Uterus (tissue), 4 donors: Measurements from ENCODE around the gene TLE4. TPM values are rescaled to one million over a fixed set of nuclear protein-coding genes. Genes with fewer than 3 reads are reported as not detected.

Experiments used
- DNase-seq, 2 donors: peaks; one replicate each; pipeline ENCODE4 v3.0.0-alpha.2; 2019 to 2020
- H3K27ac ChIP-seq, 2 donors: fragments of 200-600 bp; sonication (generic); 1 replicate in 1 of 2; 2 replicates in 1 of 2; pipeline ENCODE4 v1.5.1; 2016 to 2018
- H3K27me3 ChIP-seq, 2 donors: fragments of 200-600 bp; sonication (generic); one replicate each; pipeline ENCODE4 v1.5.1; 2018 to 2019; ENCODE audit warnings: control low read depth in 1 of 2
- H3K36me3 ChIP-seq, 2 donors: fragments of 200-600 bp; sonication (generic); one replicate each; pipeline ENCODE4 v1.5.1; 2019; ENCODE audit warnings: control low read depth in 1 of 2
- H3K4me1 ChIP-seq, 2 donors: fragments of 200-600 bp; sonication (generic); one replicate each; pipeline ENCODE4 v1.5.1; 2018 to 2019; ENCODE audit warnings: control low read depth in 1 of 2
- H3K4me3 ChIP-seq, 2 donors: fragments of 200-600 bp; sonication (generic); 1 replicate in 1 of 2; 2 replicates in 1 of 2; pipeline ENCODE4 v1.5.1; 2018 to 2019; ENCODE audit warnings: mild to moderate bottlenecking in 1 of 2
- H3K9me3 ChIP-seq, 2 donors: fragments of 200-600 bp; sonication (generic); one replicate each; pipeline ENCODE4 v1.5.1; 2019; ENCODE audit warnings: control low read depth in 1 of 2
- POLR2A ChIP-seq, 2 donors: fragments of 450-650 bp; IDR thresholded peaks; one replicate each; pipeline ENCODE4 v1.6.1; 2016; ENCODE audit warnings: antibody characterized with exemption in 2 of 2, mild to moderate bottlenecking in 1 of 2, moderate library complexity in 1 of 2
- intact Hi-C: fragments of 100-400 bp; cut with DNase I; formaldehyde crosslinking; loops from one replicate; pipeline ENCODE4 v1.15.1; 2023; ENCODE audit warnings: low total_unique reads
- total RNA-seq, 4 donors: library from RNA; depleted of rRNA in 3 of 4; stranded (reverse); fragments of >200 nt in 3 of 4; gene quantifications; one replicate each; pipeline versions ENCODE4 v1.1.0 to v1.2.4, GENCODE V29; 2014 to 2023
- TF ChIP-seq, protein P1 (sequence below), 4 experiments: fragments of 200-600 bp in 2 of 4; fragments of 450-650 bp in 2 of 4; sonication (generic) in 2 of 4; IDR thresholded peaks; one replicate each; pipeline ENCODE4 v1.5.1; 2016 to 2019; ENCODE audit warnings: antibody characterized with exemption in 4 of 4, mild to moderate bottlenecking in 2 of 4, moderate library complexity in 1 of 4
- donor health status: DM: yes; HTN: yes; CAD: no.

TLE4 gene
- total RNA-seq, 4 donors from 2014 or later: 21.1 to 134 (median 35.1) TPM

DNA sequence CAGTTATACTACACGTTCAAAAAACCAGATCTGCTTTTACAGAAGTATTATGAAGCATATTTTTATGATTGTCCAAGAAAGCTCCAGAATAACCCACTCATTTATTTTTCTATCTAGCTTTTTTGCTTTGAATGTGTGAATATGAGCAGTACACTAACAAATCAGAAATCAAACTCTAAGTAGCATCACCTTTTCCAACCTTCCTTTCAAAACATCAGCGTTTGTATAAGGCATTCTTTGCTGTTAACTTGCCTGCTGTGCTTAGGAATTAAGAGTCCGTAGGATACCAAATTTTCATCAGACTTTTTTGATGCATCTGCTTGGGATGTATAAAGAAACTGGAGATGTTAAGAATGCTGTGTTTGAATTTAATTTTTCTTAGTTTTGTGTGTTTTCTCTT lies 3.8 kb downstream of the TLE4 start:
- Histone ChIP-seq H3K27me3 (no peaks in the 10 kb centered on the region), H3K9me3 (no peaks in the 10 kb centered on the region), H3K4me3 (no peak overlapping the region), H3K27ac (no peak overlapping the region), H3K4me1 (no peaks in the 10 kb centered on the region), H3K36me3 (no peaks in the 10 kb centered on the region)
- no peak for DNase-seq
- intact Hi-C loops: no loop called here
- TF ChIP-seq POLR2A (IDR thresholded peaks at IDR 0.05): no peak
- TF ChIP-seq, protein P1, sequence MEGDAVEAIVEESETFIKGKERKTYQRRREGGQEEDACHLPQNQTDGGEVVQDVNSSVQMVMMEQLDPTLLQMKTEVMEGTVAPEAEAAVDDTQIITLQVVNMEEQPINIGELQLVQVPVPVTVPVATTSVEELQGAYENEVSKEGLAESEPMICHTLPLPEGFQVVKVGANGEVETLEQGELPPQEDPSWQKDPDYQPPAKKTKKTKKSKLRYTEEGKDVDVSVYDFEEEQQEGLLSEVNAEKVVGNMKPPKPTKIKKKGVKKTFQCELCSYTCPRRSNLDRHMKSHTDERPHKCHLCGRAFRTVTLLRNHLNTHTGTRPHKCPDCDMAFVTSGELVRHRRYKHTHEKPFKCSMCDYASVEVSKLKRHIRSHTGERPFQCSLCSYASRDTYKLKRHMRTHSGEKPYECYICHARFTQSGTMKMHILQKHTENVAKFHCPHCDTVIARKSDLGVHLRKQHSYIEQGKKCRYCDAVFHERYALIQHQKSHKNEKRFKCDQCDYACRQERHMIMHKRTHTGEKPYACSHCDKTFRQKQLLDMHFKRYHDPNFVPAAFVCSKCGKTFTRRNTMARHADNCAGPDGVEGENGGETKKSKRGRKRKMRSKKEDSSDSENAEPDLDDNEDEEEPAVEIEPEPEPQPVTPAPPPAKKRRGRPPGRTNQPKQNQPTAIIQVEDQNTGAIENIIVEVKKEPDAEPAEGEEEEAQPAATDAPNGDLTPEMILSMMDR (IDR thresholded peaks at IDR 0.05): no peak

DNA sequence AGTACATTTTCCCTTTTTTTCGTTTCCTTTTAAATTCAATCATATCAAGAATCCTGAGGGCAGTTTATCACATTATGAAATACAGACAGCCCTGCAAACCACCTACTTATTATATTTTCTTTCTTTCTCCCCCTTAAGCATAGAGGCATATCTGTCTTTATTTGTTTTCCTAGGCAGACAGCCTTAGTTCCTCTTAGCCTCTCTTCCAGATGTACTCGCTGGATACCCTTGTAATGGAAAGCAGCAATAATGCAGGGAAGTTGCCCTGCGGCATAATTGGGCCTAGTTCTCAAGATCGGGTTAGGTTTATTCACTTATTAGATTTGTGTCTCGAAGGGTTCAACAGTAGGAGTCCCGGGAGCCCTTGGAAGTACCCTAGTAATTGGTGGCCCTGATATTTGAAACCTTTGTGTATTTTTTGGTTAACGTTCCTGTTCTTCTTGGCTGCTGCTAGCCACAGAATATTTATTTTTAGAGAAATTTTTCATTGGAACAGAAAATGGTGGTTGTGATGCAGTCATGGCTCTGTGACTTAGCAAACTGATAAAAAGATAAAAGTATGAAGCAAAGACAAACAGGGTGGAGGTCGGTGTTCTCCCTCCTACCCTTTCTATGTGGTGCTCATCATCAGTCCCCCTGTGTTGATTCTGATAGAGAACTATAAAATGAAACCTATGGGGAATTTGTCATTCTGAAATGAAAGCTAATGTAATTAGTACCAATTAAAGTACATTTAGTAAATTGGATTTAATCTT lies 6.4 kb downstream of the TLE4 start:
- Histone ChIP-seq H3K27me3 (no peaks in the 10 kb centered on the region), H3K4me1 (peaks cover 0 to 5% of the 10 kb centered on the region in 2 donors), H3K9me3 (no peaks in the 10 kb centered on the region), H3K4me3 (no peak overlapping the region), H3K27ac (no peak overlapping the region), H3K36me3 (no peaks in the 10 kb centered on the region)
- DNase-seq: no peak
- intact Hi-C loops: no loop called here
- TF ChIP-seq POLR2A (IDR thresholded peaks at IDR 0.05): no peak
- TF ChIP-seq, protein P1 (IDR thresholded peaks at IDR 0.05): no peak

DNA sequence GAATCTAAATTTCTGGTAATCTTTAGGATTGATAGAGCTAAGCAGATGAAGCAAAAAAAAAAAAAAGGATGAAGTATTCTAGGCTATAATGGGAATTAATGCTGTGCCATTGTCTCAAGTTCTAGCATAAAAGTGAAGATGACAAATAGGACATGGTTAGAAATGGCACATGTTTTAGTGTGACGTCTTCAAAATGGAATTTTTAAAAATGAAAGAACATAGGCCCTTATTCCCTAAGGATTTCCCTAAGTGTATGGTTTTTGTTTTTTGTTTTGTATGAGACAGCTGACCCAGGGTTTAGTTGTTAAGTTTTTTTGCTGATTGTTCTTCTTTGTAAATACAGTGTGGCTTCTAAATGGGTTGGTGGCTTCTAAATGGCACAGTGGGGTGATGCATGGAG lies 7.1 kb downstream of the TLE4 start:
- Histone ChIP-seq H3K27ac (no peak overlapping the region), H3K4me3 (no peak overlapping the region), H3K9me3 (no peaks in the 10 kb centered on the region), H3K36me3 (no peaks in the 10 kb centered on the region), H3K4me1 (peaks cover 0 to 5% of the 10 kb centered on the region in 2 donors), H3K27me3 (no peaks in the 10 kb centered on the region)
- no peak for TF ChIP-seq POLR2A (IDR thresholded peaks at IDR 0.05)
- TF ChIP-seq, protein P1 (IDR thresholded peaks at IDR 0.05): no peak
- DNase-seq: no peak
- intact Hi-C loops: no loop called here

DNA sequence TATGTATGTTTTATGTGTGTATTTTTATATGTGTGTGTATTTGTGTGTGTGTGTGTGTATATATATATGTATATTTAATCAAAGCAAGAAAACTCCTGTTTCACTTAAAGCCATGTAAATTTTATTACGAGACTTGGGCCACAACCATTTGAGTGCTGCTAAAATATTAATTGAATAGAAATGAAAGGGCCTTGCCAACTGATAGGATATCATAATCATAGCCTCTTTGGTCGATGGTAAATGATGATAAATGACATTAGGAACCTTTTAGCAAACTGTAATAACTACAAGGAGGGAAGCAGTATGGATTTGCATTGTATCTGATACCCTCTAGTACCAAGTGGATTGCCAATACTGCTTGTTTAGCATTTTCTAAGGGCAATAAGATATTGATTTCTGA lies 7.9 kb downstream of the TLE4 start:
- no peaks in the 10 kb centered on the region for H3K36me3 ChIP-seq
- no peak overlapping the region for H3K27ac ChIP-seq
- DNase-seq: no peak
- no peak for TF ChIP-seq POLR2A (IDR thresholded peaks at IDR 0.05)
- TF ChIP-seq, protein P1 (IDR thresholded peaks at IDR 0.05): no peak
- no peaks in the 10 kb centered on the region for H3K27me3 ChIP-seq
- peaks cover 0 to 5% of the 10 kb centered on the region in 2 donors for H3K4me1 ChIP-seq
- no peak overlapping the region for H3K4me3 ChIP-seq
- intact Hi-C loops: no loop called here
- no peaks in the 10 kb centered on the region for H3K9me3 ChIP-seq

DNA sequence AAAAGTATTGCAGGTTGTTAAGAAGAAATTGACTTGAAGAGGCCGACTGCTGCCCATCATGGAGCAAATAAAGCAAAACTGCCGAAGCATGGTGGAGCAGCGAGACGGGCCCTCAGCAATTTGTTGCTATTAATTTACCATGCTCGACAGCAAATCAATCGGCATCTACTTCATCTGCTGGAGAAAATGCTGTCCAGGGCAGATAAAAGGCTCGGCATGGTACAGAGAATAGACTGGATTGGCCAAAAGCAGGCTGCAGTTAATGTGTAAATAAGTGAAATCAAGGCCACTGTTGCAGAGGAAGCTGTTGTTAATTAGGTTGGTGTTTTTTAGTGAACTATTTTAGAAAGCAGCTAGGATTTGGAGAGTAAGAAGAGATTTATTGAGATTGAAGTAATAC lies 8.3 kb downstream of the TLE4 start:
- peaks cover 0 to 5% of the 10 kb centered on the region in 2 donors for H3K4me1 ChIP-seq
- no peaks in the 10 kb centered on the region for H3K9me3 ChIP-seq

More for the DNA sequence above, 8.3 kb downstream of the TLE4 start:
- DNase-seq: no peak
- Histone ChIP-seq H3K27me3 (no peaks in the 10 kb centered on the region), H3K36me3 (no peaks in the 10 kb centered on the region), H3K27ac (peak overlapping the region in 1 of 2 donors; percentile 9), H3K4me3 (no peak overlapping the region)
- no peak for TF ChIP-seq POLR2A (IDR thresholded peaks at IDR 0.05)
- TF ChIP-seq, protein P1 (IDR thresholded peaks at IDR 0.05): no peak
- intact Hi-C loops: no loop called here
